Hepatocyte (in vitro differentiated cells): ENCODE results near the gene PIEZO1.

ENCODE experiments used
- EZH2 ChIP-seq: fragments of 200-600 bp; sonication (generic); IDR thresholded peaks from 2 replicates; pipeline ENCODE4 v1.6.1; 2016; ENCODE audit warnings: antibody characterized with exemption, mild to moderate bottlenecking, borderline replicate concordance
- EZH2phosphoT487 ChIP-seq: fragments of 200-600 bp; sonication (generic); IDR thresholded peaks from one replicate; pipeline ENCODE4 v1.6.1; 2018; ENCODE audit warnings: antibody characterized with exemption, mild to moderate bottlenecking, low read depth, moderate library complexity; ENCODE audit not compliant: unreplicated experiment, severe bottlenecking
- TF ChIP-seq, protein P1 (sequence below): fragments of 200-600 bp; sonication (generic); IDR thresholded peaks from 2 replicates; pipeline ENCODE4 v1.5.1; 2016; ENCODE audit warnings: antibody characterized with exemption, mild to moderate bottlenecking; ENCODE audit not compliant: poor library complexity

- TF ChIP-seq, protein P1, sequence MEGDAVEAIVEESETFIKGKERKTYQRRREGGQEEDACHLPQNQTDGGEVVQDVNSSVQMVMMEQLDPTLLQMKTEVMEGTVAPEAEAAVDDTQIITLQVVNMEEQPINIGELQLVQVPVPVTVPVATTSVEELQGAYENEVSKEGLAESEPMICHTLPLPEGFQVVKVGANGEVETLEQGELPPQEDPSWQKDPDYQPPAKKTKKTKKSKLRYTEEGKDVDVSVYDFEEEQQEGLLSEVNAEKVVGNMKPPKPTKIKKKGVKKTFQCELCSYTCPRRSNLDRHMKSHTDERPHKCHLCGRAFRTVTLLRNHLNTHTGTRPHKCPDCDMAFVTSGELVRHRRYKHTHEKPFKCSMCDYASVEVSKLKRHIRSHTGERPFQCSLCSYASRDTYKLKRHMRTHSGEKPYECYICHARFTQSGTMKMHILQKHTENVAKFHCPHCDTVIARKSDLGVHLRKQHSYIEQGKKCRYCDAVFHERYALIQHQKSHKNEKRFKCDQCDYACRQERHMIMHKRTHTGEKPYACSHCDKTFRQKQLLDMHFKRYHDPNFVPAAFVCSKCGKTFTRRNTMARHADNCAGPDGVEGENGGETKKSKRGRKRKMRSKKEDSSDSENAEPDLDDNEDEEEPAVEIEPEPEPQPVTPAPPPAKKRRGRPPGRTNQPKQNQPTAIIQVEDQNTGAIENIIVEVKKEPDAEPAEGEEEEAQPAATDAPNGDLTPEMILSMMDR, result no peak
- TF ChIP-seq EZH2 (no peak), EZH2phosphoT487 (no peak)
These were observed 72.5 kb downstream of the PIEZO1 start for GRCh38 chr16:88712362-88712979.
